H1 (cell line): ENCODE measurements around the gene CACNA2D3. TPM values are rescaled to one million over a fixed set of nuclear protein-coding genes. Genes with fewer than 3 reads are reported as not detected.

ENCODE experiments used
- EZH2 ChIP-seq: fragments of 200-600 bp; sonication (generic); IDR thresholded peaks from 2 replicates; pipeline ENCODE4 v1.7.1; 2012; ENCODE audit warnings: low read depth, mild to moderate bottlenecking, moderate library complexity, low read length, inconsistent platforms; ENCODE audit not compliant: severe bottlenecking
- polyA plus RNA-seq, 7 experiments: library from polyadenylated mRNA; depleted of rRNA in 3 of 7; stranded (reverse) in 5 of 7; unstranded in 2 of 7; fragments of >200 nt in 5 of 7; fragments of 200-250 nt in 2 of 7; gene quantifications; 1 replicate in 5 of 7; 2 replicates in 1 of 7; 4 replicates in 1 of 7; pipeline versions ENCODE4 v1.2.1 to v1.2.3, GENCODE V29; 2011 to 2013; ENCODE audit warnings: missing spikeins in 2 of 7, mixed read lengths in 2 of 7
- total RNA-seq: library from RNA; stranded (reverse); fragmentation: NEBNext Ultra II Directional; extraction: Animal tissue kit (Norgen Biotek cat#: 25700); gene quantifications from 2 replicates; pipeline ENCODE4 v1.2.1, GENCODE V29; 2021

CACNA2D3 gene
- total and polyA plus RNA-seq, 2 of the 8 experiments (the other 6 are each of a cell fraction or from before 2014, with no cell fraction given) = 1.5 to 1.8 TPM

DNA sequence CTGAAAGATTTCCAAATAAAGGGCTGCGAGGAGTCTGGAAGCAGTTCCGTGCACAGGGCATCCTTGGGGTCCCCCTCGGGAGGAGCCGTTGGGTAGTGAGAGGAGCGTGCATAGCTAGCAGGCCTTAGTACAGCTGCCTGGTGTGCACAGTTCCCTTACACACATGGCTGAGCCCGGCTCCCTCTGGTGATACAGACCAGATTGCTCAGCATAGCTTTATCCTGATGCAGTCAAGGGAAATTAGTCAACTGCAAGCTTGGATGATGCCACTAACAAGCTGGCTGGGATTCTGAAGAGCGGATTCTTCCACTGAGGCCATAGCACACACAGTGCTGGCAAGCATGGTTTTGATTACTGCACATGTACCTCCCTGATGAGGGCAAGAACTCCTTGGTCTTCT lies 456.1 kb downstream of the CACNA2D3 start (continued):
- no peak for TF ChIP-seq EZH2
